Islet precursor cell (in vitro differentiated cells): Measurements from ENCODE around the gene BCL6B.
"Not testable (repeated sequence)": the region's sequence is repeated elsewhere in the genome, so short reads cannot be mapped to it uniquely, and the experiment has no call there.

ENCODE experiments used
- DNase-seq: peaks from one replicate; pipeline ENCODE4 v3.0.0-alpha.2; 2018

Gene BCL6B, protein sequence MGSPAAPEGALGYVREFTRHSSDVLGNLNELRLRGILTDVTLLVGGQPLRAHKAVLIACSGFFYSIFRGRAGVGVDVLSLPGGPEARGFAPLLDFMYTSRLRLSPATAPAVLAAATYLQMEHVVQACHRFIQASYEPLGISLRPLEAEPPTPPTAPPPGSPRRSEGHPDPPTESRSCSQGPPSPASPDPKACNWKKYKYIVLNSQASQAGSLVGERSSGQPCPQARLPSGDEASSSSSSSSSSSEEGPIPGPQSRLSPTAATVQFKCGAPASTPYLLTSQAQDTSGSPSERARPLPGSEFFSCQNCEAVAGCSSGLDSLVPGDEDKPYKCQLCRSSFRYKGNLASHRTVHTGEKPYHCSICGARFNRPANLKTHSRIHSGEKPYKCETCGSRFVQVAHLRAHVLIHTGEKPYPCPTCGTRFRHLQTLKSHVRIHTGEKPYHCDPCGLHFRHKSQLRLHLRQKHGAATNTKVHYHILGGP

DNA sequence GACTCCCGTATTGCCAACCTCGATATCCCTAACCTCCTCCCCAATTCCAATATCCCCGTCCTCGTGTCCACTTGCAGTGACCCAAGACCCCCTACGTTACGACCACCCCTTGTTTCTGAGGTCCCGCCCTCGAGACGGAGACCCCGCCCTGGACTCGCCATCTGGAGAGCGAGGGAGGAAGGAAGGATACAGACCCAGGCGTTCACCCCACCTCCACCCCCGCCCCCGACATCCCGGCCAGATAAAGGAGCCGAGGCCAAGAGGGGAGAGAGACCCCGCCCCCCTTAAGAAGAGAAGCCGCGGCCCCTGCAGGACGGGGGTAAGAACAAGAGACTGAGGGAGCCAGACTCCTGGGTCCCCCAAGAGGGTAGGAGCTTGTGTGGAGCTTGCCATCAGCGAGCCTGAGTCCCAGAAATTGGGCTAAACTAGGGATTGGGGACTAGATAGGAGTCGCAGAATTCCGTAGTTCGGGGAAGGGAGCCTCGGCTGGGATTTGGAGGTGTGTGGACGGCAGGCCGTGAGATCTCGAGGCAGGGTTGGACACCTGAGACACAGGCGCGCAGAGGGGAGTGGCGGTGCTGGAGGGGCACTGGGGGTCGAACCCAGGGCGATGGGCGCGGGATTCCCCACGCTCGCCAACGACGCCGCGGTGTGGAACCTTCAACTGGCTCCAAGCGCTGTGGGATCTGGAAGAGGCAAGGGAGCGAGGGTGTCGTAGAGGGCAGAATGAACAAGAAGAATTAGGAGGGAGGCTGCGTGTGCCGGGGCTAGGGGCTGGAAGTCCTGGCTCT, at the start of gene BCL6B:
TSS of gene BCL6B (plus strand) at position 270 of the 791 bp plus-strand sequence. CDS start 622 bp downstream, outside the sequence.
- DNase-seq = no peak

DNA sequence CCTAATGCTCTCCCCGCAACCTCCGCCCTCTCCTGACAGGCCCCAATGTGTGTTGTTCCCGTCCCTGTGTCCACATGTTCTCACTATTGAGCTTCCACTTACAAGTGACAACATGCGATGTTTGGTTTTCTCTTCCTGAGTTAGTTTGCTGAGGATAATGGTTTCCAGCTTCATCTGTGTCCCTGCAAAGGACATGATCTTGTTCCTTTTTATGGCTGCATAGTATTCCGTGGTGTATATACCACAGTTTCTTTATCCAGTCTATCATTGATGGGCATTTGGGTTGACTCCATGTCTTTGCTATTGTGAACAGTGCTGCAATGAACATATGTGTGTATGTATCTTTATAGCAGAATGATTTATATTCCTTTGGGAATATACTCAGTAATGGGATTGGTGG, 43.4 kb upstream of the BCL6B start:
- not testable (repeated sequence) for DNase-seq

DNA sequence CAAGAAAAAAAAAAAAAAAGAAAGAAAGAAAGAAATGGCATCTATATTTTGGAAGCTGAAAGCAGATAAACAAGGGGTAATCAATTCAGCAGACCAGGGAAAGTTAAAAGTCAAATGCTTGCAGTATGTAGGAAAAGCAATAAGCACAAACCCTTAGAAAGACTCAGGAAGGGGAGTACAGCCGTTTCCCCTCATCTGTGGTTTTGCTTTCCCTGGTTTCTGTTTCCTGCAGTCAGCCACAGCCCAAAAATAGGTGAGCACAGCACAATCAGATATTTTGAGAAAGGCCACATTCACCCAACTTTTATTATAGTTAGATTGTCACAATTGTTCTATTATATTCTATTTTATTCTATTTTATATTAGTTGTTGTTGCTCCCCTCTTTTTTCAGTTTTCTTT, 41.4 kb upstream of the BCL6B start:
- no peak for DNase-seq

DNA sequence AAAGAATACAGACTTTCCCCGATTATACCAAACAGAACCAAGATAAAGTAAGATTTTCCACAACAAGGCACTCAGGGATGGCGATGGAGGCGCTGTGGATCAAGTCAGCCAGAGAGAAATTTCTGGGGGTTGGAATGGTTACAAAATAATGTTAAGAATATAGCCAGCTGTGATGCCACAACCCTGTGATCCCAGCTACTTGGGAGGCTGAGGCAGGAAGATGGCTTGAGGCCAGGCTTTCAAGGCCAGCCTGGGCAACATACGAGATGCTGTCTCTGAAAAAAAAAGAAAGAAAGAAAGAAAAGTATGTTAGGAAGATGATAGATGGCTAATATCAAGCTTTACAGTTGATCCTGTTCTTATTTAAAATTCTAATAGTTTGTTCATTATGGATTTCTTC, 37.6 kb upstream of the BCL6B start:
- no peak for DNase-seq

DNA sequence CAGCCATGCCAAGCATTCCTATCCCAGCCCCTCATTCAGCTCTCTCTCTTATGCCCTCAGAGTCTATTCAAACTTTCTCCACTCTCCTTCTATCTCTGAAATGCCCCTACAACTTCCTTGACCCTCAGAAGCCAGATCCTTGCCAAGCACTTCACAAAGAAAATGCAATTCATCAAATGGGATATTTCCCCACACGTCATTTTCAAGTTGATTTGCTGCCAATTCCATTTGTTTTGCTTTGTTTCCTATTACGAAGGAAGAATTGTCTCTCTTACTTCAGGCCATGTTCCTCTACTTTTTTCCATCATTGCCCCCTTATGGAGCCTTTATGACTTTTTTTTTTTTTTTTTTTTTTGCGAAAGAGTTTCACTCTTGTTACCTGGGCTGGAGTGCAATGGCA, 36.2 kb upstream of the BCL6B start:
- no peak for DNase-seq

DNA sequence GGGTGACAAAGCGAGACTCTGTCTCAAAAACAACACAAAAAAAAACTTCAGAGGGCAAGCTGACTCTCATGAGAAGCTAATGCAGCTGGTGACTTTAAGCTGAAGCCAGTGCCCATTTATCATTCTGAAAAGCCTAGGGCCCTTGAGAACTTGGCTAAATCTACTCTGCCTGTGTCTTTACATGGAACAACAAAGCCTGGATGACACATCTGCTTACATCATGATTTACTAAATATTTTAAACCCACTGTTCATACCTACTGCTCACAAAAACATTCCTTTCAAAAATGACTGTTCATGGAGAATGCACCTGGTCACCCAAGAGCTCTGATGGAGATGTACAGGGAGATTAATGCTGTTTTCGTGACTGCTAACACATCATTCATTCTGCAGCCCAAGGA, 33.1 kb upstream of the BCL6B start:
- DNase-seq = no peak

DNA sequence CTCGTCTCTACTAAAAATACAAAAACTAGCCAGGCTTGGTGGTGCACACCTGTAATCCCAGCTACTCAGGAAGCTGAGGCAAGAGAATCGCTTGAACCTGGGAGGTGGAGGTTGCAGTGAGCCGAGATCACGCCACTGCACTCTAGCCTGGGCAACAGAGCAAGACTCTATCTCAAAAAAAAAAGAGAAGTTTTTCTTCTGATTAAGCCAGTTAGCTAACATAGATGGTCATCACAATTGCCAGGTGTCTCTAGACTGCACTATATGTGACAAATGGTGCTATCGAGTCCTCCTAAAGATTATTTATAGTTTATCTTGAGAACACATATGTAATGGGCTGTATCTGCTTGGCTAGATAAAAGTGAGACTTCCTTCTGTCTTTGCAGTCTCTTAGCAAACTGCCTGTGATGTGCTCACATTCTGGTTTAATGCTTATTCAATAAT, 29.2 kb upstream of the BCL6B start:
- not testable (repeated sequence) for DNase-seq

DNA sequence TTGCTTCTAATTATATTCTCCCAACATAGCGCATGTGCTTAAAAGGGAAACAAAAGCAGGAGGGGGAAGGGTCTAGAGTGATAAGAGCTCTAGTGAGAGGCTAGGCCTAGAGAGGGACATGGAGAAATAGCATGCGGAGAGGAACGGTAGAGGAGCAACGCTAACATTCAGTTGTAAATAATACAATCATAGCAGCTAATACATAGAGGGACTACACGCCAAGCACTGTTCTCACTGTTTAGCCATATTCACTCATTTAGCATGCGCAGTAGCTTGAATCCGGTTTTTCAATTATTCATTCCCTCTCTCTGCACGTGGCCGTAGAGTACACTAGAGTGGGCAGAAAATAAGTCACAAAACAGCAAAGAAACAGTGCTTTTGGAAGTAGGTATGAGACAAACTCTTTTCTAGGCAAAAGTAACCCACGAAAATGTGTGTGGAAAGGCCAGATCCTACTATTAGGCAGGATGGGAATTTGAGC, 28.7 kb upstream of the BCL6B start:
- no peak for DNase-seq

DNA sequence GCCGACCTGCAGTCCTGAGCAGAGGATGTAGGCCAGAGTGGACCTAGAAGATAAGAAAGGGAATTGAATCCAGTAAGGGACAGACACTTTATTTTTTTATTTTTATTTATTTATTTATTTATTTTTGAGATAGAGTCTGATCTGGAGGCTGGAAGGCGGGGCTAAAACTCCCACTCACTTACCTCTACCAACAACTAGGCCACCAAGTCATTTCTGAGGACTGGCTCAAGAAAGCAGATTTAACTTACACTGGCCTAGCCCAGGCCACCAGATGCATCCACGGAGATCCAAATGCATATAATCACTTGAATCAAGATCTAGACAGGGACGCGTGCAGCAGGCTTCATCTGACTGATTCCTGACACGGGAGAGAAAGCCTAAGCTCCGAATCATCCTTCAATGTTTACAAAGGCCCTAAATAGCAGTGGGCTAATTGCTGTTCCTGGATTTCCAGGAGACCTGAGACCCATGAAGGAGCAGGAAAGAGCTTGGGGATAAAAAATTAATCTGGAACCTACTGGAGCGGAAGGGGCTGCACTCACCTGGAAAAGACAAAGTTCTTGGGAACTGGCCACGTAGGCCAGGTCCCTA, 28.1 kb upstream of the BCL6B start:
- peak; percentile 69 for DNase-seq

DNA sequence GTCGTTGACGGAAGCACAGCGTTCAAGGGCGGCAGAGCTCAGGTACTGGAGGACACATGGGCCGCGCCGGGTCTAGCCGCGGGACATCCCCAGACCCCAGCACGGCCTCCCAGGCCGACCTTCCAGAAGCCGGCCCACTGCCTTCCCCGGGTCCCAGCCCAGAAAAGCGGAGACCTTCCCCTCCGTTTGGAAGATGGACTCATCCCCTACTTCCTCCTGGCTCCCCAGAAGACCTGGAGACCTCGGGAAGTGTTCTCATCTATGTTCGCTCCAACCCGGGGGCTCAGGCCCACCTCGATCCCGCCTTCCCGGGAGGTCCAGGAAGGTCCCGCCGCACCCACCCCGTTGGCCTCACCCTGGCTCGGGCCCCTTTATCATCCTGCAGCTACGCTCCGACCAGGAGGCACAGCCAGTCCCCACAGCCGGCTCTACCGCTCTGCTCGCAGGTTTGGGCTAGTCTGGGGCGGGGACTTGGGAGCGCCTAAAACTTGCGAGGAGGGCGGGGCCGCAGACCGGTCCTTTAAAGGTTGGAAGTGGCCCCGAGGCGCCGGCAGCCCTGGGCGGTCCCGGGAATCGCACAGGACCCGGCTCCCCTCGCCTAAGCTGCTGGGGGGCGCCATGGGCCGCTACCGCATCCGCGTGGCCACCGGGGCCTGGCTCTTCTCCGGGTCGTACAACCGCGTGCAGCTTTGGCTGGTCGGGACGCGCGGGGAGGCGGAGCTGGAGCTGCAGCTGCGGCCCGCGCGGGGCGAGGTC, 27.2 kb upstream of the BCL6B start, which contains the start of gene ALOX12:
TSS of gene ALOX12 (plus strand) at position 550 of the 756 bp plus-strand sequence. CDS start at position 619, 69 bp downstream.
- DNase-seq = peak; percentile 82

DNA sequence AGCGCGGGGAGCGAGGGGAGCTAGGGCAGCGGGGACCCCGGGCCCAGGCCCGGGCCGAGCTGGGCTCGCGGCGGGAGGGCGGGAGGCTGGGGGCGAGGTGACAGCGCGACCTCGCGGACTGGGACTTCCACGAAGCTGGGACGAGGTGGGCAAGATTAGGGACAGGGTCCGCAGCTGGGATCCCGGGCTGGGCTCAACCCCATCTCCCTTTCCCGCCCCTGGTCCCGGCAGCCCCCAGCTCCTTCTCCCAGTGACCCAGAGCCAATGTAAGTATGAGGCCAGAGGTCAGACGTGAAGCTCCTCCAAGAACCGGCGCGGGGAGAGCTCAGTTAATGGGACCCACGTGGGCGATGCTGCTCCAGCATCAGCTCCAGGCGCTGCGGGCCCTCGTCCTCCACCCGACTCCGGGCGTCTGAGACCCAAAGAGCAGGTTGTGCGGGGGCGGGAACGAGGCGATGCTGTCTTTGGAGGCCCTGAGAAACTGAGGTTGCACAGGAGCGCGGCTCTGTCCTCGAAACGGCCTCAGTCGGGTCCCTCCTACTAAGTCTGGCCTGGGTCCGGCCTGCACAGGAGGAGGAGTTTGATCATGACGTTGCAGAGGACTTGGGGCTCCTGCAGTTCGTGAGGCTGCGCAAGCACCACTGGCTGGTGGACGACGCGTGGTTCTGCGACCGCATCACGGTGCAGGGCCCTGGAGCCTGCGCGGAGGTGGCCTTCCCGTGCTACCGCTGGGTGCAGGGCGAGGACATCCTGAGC, 26.4 kb upstream of the BCL6B start:
- no peak for DNase-seq

DNA sequence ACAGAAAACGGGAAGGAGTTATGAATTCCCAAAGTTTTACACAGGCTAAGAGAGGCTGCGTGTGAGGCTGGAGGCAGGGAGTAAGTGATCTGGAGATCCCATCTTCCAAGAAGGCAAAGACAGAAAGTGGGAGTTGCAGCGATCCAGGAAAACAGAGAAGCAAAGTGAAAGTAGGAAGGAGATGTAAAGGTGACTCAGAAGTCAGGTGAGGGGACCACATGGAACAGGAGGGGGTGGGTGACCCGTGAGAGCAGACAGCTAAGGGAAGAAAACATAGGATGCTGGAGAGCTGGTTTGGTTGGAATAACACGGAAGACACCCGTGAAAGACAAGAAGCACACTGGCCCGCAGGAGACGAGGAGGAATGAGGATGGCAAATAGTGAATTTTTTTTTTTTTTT, 25.7 kb upstream of the BCL6B start:
- no peak for DNase-seq

DNA sequence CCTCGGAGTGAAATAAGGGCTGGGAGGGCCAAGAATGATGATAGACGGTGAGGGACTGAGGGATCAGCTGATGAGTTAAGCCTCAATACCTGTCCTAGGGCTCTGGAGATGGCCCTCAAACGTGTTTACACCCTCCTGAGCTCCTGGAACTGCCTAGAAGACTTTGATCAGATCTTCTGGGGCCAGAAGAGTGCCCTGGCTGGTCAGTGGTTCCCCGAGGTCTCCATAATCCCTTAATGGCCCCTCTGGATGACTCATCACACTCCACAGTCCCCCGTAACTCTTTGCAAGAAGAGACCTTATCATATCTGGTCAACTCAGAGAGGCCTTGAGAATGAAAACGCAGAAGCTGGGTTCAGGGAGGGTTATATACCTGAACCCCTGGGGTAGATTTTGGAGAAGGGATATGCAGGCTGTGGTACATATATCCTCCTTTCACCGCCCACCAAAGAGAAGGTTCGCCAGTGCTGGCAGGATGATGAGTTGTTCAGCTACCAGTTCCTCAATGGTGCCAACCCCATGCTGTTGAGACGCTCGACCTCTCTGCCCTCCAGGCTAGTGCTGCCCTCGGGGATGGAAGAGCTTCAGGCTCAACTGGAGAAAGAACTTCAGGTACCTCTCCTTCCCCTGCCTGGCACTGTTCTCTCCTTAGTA, 23.9 kb upstream of the BCL6B start:
- DNase-seq = no peak

DNA sequence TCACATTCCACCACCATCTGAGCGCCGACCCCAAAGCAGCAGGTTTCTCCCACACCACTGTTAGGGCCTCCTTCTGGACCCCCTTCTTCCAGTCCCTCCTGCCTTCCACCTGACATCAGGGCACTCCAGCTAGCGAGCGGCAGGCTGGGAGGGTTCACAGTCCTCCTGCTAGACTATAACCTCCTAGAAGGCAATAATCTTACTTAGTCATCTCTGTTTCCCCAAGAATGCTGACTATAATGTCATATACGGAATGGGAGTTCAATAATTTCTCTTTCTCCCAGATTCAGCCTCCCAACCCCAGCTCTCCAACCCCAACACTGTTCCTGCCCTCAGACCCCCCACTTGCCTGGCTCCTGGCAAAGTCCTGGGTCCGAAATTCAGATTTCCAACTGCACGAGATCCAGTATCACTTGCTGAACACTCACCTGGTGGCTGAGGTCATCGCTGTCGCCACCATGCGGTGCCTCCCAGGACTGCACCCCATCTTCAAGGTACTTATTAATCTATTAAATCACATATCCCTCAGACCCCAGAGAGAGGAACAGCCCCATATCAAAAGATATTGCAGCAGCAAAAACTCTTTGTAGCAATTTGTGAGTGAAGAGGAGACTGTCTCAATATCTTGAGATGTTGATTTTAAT, 21.4 kb upstream of the BCL6B start:
- no peak for DNase-seq

DNA sequence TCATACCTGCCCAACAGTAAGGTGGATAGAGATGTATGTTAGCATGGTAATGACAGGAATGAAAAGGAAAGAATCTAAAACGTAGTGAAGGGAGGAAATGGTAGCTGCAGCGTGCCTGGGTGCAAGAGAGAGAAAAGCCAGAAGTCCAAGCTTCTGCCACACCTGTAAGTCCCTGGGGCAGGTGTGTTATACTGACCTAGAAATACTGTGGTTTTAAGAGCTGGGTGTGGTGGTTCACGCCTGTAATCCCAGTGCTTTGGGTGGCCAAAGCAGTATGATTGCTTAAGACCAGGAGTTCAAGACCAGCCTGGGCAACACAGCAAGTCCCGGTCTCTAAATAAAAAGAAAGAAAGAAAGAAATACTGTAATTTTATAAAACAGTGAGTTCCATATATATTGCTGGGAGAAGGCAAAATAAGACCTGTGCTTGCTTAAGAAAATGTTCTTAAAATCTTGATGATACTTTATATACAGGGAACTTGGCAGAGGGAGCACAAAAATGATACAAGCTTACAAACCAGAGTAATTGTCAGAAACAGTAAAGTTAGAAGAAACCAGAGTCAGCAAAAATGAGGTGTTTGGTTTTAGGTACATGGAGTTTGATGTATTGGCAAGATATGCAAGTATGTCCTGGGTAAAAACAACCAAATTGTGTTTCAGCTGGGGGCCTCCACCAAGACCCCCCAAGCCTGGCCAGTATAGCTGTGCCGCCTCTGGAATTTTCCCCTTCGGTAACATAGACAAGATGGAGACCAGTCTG, 20.4 kb upstream of the BCL6B start:
- no peak for DNase-seq

DNA sequence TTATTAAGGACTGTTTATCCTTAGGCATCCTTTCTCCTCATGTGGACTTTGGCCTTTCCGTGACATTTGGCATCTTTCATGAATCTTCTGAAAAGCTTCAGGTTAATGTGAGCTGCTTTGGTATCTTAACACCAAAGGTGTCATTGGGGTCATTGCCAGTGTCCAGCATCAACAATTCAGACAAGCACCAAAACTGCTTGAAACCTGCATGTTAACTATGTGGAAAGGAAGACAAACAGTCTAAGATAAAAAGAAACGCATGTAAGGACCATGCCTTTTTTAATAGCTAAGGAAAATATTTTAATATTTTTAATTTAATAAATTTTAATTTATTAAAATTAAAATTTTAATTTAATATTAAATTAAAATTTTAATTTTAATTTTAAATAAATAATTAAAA, 19.1 kb upstream of the BCL6B start:
- no peak for DNase-seq

DNA sequence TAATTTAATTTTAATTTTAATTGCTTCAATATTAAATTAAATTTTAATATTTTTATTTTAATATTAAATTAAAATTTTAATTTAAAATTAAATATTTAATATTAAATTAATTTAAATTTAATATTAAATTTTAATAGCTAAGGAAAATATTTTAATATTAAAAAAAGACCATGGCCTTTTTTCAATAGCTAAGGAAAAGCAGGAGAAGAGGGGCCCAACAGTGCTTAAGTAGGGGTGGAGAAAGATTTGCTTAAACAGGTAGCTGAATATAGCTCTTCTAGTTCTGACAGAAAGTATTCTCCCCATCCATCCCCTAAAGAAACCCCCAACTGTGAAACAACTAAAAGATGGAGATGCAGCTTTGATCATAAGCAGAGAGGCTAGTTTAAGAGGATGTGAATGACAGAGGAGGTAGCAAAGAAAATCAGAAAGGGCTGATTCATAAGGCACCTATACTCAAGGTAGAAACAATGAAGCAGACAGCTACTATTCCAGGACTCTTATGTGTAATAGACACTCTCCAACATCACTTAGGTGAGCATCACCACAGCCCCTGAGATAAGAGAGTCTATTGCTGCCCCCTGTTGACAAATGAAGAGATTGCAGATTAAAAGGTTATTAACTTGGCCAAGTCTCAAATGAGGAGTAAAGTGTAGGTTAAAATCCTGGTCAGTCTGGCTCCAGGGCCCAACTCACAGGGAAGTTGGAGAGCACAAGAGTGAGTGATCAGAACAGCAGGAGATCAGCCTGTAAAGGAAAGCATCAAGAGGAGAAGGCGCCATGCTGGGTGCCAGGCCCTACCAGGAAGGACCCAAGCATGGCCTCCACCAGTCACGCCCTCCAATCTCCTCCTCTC, 18.2 kb upstream of the BCL6B start:
- no peak for DNase-seq

DNA sequence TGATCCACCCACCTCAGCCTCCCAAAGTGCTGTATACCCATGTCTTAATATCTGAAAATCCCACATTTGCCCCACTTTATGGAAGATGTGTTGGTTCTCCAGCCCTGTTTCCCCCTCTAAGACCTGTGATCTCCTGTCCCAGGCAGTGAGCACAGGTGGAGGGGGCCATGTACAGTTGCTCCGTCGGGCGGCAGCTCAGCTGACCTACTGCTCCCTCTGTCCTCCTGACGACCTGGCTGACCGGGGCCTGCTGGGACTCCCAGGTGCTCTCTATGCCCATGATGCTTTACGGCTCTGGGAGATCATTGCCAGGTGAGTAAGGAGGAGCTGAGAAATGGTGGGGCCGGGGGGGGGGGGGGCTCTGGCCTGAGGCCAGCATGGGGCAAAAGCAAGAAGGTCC, 17.1 kb upstream of the BCL6B start:
- no peak for DNase-seq

DNA sequence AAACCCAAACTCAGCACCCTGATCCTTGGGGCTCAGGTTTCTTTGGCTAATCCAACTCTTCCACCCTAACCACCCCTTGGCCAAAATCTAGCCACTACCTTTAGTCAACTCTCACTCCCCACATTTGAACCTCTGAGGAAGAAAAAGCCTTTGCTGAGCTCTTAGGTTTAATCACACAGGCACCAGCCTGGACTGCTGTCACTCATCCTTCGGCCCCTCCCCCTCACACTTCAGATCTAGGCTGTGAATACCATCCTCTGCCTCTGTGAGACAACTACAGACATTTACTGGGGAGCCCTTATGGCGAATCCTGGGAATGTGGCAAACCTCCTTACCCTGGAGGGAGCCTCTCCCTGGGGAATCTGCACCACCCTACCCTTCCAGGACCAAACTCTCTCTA, 15.7 kb upstream of the BCL6B start:
- DNase-seq = no peak
